ENCODE measurements around the gene MYH10.
"Not testable (repeated sequence)": the region's sequence is repeated elsewhere in the genome, so short reads cannot be mapped to it uniquely, and the experiment has no call there.

Gene MYH10

GRCh38 chr17:8630227-8630801, at the start of gene MYH10:
Gene MYH10, minus strand, starts transcription at chr17:8630725. Its CDS starts 7,479 bp downstream, at chr17:8623246.
- DNase-seq = no peak

- DNase-seq = no peak
Observed at GRCh38 chr17:8679126-8679525, 48.6 kb upstream of the MYH10 start.

GRCh38 chr17:8675306-8675705, 44.8 kb upstream of the MYH10 start:
- DNase-seq = no peak

GRCh38 chr17:8674344-8675305, 44.1 kb upstream of the MYH10 start:
- no peak for DNase-seq

GRCh38 chr17:8673612-8674011, 43.1 kb upstream of the MYH10 start:
- DNase-seq = no peak

- no peak for DNase-seq
Observed at GRCh38 chr17:8672326-8672725, 41.8 kb upstream of the MYH10 start.

- DNase-seq = no peak
Observed at GRCh38 chr17:8670421-8670820, 39.9 kb upstream of the MYH10 start.

- no peak for DNase-seq
Observed at GRCh38 chr17:8668176-8668740, 37.7 kb upstream of the MYH10 start.

GRCh38 chr17:8667421-8667820, 36.9 kb upstream of the MYH10 start:
- no peak for DNase-seq

GRCh38 chr17:8665684-8666083, 35.2 kb upstream of the MYH10 start:
- no peak for DNase-seq

GRCh38 chr17:8664456-8665126, 34.1 kb upstream of the MYH10 start:
- no peak for DNase-seq

- no peak for DNase-seq
Observed at GRCh38 chr17:8662973-8663372, 32.4 kb upstream of the MYH10 start.

GRCh38 chr17:8662076-8662831, 31.7 kb upstream of the MYH10 start:
- no peak for DNase-seq

- DNase-seq = not testable (repeated sequence)
Observed at GRCh38 chr17:8660709-8661108, 30.2 kb upstream of the MYH10 start.

GRCh38 chr17:8659758-8660410, 29.4 kb upstream of the MYH10 start:
- DNase-seq = no peak

GRCh38 chr17:8658810-8659209, 28.3 kb upstream of the MYH10 start:
- DNase-seq = no peak

GRCh38 chr17:8656693-8657092, 26.2 kb upstream of the MYH10 start:
- no peak for DNase-seq

GRCh38 chr17:8654822-8655221, 24.3 kb upstream of the MYH10 start:
- DNase-seq = no peak

GRCh38 chr17:8651013-8651412, 20.5 kb upstream of the MYH10 start:
- no peak for DNase-seq

- DNase-seq = no peak
Observed at GRCh38 chr17:8650119-8650499, 19.6 kb upstream of the MYH10 start.

- no peak for DNase-seq
Observed at GRCh38 chr17:8649157-8650118, 18.9 kb upstream of the MYH10 start.
